GM10847 (cell line): ENCODE results near the gene HES2.

Source experiments
- POLR2A ChIP-seq: IDR thresholded peaks from 2 replicates; pipeline ENCODE4 v1.6.1; 2011; ENCODE audit not compliant: insufficient read length; ENCODE audit errors: extremely low read depth

Gene HES2, protein sequence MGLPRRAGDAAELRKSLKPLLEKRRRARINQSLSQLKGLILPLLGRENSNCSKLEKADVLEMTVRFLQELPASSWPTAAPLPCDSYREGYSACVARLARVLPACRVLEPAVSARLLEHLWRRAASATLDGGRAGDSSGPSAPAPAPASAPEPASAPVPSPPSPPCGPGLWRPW

DNA sequence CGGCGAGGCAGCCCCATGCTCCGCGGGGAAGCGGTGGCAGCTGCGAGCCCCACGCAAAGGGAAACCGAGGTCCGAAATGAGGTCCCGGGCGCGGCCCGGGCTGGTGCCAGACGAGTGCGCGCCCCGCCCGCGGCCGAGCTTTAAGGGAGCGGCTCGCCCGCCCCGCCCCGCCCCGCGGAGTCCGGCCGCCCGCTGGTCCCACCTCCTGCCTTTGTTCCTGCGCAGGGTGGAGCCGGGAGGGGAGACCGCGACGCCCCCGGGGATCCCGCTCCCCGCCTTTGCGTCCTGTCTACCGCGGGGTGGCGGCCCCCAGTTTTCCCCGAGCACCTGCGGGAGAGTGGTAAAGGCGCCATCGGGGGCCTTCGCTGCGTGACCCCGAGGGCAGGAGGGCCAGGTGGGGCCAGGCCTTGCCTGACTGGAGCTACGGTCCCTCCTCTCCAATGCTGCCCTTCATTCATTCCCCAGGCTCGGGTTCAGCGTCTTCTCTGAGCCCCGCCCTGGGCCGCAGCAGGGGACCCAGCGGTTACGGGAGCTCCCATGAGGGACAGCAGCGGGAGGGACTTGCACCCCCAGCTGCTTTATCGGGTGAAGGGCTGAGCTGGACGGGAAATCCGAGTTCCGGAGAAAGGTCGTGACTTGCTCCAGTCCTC is at the start of gene HES2:
Gene HES2 (minus strand): TSS at position 116 of the 650 bp plus-strand sequence. CDS start 99 bp downstream, at position 17.
- no peak for TF ChIP-seq POLR2A

DNA sequence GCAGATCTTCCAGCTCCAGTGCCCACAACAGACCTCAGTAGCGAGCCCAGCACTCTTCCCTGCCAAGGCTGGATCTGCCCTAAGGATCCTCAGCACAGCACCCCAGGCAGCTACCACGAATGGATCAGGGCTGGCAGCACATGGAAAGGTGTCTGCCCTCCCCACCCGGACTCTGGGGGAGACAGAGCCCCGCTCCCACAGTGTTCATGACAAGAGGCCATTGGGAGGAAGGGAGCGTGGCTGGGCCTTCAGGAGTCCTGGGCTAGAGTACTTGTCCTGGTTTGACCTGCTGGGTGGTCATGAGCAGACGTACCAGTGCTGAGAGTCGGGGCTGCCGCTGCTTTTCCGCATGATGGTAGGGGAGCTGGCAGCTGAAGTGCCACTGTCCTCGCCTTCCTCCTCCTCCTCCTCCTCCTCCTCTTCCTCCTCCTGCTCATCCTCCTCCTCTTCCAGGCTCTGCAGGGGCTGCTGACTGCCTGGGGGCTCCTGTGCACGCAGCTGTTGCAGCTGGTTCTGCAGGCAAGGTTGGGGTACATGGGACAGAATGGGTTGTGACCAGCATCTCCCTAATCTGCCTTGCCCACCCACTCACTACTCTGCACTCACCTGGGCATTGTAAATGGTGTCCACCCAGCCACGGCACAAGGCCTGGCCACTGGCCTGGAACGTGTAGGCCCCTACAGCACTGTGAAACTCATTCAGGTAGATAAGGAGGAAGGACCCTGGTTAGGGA is 49.2 kb upstream of the HES2 start:
- no peak for TF ChIP-seq POLR2A

DNA sequence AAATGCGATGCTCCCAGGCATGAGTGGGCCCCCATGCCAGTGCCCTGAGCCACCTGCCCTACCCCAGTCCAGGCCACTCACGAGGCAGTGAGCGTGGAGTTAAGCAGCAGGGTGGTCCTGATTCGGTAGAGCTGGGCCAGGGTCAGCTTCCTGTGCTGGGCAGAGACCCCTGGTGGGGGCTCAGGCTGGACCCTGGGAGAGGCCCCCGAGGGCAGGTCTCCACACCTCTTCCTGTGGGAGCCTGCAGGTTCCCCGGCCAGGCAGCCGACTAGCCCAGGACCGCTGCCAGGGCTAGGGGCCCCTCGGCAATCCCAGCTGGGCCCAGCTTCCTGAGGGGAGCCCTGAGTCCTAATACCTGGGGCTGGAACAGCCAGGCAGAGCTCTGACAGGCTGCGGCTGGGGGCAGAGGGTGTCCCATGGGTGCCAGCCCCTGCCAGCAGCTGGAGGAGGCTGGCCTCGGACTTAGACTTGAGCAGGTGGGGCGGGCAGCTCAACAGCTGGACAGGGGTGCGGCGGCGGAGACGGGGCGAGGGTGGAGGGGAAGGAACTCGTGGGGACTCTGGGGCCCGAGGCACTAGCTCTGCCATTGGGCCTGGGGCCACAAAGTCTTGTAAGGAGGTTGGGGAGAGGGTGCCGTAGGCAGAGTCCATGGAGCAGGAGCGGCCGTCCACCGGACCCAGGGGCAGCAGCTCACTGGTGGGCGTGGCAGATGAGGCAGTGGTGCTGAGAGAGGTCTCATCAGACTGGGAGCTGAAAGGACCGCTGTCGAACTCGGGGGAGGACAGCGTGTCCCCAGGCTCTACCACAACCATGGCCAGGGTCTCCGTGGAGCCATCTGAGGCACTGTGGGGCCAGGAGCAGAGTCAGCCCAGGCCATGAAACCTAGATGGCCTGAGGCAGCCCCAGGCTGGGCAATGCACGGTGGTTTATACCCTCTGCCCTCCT is 48.3 kb upstream of the HES2 start:
- no peak for TF ChIP-seq POLR2A

DNA sequence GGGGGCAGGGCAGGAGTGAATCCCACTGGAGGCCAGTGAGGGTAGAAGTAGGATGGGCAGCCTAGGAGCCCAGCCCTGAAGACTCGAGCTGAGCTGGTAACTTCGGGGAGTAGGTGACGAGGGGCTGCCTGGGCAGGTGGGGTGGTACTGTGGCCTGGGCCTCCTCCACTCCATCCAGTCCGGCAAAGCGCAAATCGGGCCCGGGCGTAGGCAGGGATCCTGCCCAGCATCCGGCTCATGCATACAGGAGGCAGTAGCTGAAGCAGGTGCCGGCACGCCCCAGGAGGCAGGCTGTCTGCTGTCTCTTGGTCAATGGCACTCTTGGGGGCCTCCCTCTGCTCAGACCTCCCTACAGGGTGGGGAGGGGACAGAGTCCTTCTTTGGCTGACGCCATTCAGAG is 47.5 kb upstream of the HES2 start:
- no peak for TF ChIP-seq POLR2A

DNA sequence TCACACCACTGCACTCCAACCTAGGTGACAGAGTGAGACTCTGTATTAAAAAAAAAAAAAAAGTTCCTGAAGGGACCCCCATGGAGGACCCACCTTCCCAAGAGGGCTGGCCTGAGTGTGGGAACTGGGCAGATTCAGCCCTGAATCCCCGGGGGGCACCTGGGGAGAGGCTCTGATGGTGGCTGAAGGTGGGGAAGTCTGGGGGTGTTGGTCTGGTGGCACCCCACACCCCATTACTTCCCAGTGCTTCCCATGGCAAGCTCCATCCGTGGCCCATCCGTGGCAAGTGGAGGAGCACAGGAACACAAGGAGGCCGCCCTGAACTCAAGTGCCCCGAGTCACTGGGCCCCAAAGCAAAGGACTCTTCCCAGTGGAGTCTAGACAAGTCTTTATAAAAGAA is 47.0 kb upstream of the HES2 start:
- no peak for TF ChIP-seq POLR2A

DNA sequence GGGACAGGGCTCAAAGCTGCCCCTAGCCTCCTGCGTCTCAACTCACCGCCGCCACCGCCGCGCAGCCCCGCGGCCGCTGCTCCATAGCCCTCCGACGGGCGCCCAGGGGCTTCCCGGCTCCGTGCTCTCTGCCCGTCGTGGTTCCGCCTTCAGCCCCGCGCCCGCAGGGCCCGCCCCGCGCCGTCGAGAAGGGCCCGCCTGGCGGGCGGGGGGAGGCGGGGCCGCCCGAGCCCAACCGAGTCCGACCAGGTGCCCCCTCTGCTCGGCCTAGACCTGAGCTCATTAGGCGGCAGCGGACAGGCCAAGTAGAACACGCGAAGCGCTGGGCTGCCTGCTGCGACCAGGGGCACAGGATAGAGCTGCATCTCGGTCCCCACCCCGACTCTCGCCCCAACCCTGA is 46.3 kb upstream of the HES2 start, which contains the start of gene TNFRSF25:
Gene TNFRSF25 (minus strand): TSS at position 151 of the 400 bp plus-strand sequence. CDS start 66 bp downstream, at position 85.
- TF ChIP-seq POLR2A, result no peak

DNA sequence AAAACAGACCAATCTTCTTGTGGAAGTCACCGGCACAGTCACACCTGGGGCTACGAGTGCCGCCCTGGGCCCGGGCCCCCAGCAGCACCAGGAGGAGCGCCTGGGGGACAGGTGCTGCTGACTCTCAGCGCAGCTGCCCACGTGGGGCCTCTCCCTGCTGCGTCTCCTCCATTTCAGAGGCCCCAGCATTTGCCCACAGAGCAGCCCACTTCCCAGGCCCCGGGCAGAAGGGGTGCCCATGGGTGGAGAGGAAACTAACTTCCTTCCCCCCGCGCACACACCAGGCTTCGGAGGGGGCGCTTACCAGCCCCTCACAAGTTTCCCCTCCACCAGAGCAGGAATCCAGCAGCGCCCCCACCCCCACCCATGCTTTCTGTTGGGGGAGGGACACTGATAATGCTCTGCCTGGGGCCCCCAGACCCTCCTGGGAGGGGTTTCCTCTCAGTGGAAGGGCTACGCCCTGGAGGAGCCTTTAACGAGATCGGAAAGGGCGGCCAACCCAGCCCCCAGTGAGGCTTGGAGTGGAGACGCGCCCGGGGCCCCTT is 45.8 kb upstream of the HES2 start:
- no peak for TF ChIP-seq POLR2A

DNA sequence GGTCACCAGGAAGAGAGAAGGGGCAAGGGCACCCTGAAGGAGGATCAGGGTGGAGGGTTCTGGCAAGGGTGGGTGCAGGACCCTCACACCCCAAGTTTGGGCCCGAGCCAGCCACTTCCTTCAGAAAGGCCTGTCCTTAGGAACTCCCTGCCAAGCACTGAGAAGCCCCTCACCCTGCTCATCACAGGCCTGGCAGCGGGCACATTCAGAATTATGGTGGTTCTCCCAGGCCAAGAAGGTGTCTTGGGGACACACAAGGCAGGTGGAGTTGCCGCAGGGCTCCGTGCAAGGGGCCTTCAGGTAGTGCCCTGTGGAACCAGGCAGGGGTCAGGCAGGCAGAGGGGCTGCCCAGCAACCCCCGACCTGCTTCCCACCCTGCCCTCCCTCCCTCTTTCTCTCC is 45.2 kb upstream of the HES2 start:
- TF ChIP-seq POLR2A, result no peak

DNA sequence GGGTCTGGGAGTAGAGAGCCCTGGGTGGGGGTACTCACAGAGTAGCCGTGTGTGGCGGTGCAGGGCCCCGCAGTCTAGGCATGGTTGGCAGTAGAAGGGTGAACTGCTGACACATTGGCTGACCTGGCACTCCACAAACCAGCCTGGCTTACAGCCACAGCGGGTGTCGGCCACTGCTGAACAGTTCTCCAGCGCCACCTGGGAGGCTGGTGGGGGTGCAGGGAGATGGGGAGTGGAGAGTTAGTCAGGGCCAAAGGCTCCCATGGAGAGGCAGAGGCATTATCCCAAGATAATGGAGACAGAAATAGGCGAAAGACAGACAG is 44.8 kb upstream of the HES2 start:
- no peak for TF ChIP-seq POLR2A

DNA sequence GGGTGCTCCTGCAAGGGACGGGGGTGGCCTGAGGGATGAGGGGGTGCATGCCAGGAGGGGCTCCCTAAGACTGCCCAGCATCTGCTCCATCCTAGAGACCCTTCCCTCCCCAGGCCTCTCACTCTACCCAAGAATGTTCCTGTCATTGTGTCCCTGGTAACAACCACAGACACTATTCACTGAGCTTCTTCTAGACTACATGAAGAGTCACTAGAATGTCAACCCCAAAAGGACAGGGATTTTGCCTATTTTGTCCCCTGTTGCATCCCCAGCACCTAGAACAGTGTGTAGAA is 43.3 kb upstream of the HES2 start:
- no peak for TF ChIP-seq POLR2A

DNA sequence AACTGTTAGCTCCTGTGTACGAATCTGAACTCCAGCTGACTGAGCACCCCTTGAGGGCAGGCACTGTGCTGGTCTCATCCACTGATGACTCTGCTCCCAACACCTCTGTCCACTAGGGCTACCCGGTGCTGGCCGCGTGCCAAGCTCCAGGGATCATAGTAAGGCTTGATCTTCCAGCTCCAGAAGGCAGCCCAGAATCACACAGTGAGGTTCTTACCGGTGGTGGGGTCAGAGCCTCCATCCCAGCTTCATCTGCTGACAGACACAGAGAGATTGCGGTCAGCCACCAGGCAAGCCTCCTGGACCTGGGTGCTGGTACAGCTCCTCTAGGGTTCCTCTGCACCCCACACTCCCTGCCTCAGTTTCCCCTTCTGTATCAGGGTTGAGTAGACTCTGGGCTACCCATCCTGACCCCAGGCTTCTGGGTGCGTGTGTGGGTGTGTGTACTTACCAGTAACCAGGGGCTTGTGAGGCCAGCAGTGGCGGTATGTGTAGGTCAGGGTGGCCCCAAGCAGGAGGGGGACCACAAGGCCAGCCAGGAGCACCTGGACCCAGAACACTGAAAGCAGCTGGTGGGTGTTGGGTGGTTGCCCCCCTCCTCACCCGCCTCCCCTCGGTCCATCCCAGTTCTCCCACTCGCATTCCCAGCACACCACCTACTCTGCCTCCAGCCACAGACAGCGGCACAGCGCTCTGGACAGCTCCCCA is 42.8 kb upstream of the HES2 start:
- TF ChIP-seq POLR2A, result no peak

DNA sequence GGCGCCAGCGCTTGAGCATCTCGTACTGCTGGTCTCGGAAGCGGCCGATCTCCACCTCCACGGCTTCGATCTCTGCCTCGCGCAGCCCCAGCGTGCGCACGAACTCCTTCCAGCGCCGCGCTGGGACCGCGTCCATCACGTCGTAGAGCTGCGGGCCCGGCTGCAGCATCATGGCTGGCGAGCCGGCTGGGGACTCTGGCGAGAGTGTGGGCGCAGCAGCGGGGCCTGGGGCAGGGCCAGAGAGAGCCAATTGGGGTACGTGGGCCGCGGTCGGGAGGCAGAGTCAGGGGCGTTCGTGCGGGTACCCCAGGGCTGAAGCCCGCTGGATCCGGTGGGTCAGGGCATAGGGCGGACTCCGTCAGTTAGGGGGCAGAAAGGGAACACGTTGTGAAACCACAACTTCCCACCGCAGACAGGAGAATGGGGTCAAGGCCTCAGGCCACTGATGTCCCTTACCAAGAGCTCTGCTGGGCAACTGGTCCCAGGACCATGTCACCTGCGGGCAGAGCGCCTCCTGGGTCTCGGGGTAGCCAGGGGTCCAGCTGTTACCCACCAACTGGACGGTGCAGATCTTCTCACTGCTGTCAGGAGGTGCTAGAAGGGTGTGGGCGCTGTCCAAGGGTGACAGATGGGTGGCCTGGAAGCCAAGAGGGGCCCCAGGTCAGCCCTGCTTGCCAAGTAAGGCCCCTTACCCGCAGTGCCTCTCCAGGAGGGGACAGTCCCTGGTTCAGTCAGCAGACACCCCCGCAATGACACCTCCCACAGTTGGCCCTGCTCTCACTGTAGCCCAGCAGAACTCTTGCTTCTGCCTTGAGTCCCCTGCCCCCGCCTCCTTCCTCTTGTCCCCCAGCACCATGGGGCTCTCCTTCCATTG is 42.1 kb upstream of the HES2 start:
- no peak for TF ChIP-seq POLR2A

DNA sequence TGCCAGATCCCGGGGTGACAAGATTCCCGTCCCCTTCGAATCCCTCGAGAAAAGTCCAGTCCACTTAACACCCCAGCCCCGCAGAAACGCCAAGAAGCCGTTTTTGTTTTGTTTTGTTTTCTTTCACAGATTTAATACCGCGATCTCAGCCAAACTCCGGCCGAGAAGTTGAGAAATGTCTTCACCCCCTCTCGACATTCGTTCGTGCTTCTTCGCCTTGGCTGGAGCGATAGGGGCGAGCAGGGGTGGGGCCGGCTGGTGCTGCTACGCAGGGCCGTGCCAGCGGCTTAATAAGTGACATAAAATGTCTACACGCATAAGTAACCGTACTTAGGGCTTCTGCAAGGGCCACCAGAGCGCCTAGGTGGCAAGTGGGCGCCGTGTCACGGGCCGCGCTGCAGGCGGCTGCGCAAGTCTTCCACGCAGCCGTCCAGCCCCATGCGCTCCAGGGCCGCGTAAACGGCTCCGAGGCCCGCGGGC is 41.4 kb upstream of the HES2 start:
- TF ChIP-seq POLR2A, result no peak
